HepG2 (cell line): Measurements from ENCODE around the gene ATP23. TPM values are rescaled to one million over a fixed set of nuclear protein-coding genes. Genes with fewer than 3 reads are reported as not detected.

Experiments
- ATF1 ChIP-seq: IDR thresholded peaks from 2 replicates; pipeline ENCODE4 v1.6.1; 2016; ENCODE audit warnings: mild to moderate bottlenecking, control low read depth
- BATF2 ChIP-seq: sonication (generic); formaldehyde crosslinking; IDR thresholded peaks from 2 replicates; pipeline ENCODE4 v1.8.0; 2022; ENCODE audit warnings: mild to moderate bottlenecking, missing genetic modification reagents, moderate library complexity
- BORCS8-MEF2B ChIP-seq: sonication (generic); formaldehyde crosslinking; IDR thresholded peaks from 2 replicates; pipeline ENCODE4 v1.8.0; 2022; ENCODE audit warnings: mild to moderate bottlenecking, missing genetic modification reagents
- DMTF1 ChIP-seq: sonication (generic); formaldehyde crosslinking; IDR thresholded peaks from 2 replicates; pipeline ENCODE4 v1.4.0; 2020; ENCODE audit warnings: mild to moderate bottlenecking, missing genetic modification reagents
- ETS1 ChIP-seq: sonication (generic); formaldehyde crosslinking; IDR thresholded peaks from 2 replicates; pipeline ENCODE4 v1.4.0; 2020; ENCODE audit warnings: missing genetic modification reagents
- FOXM1 ChIP-seq: sonication (generic); formaldehyde crosslinking; IDR thresholded peaks from 2 replicates; pipeline ENCODE4 v1.5.0; 2020; ENCODE audit warnings: missing genetic modification reagents
- FOXO4 ChIP-seq: sonication (generic); formaldehyde crosslinking; conservative IDR thresholded peaks from 2 replicates; pipeline ENCODE4 v1.8.1; 2023; ENCODE audit warnings: missing genetic modification reagents
- GABPA ChIP-seq, 2 experiments: IDR thresholded peaks; 2 replicates each; pipeline ENCODE4 v1.6.1; 2011 to 2016; ENCODE audit warnings: low read depth in 2 of 2, low read length in 1 of 2, missing biosample characterization in 1 of 2, missing genetic modification characterization in 1 of 2
- JUNB ChIP-seq: sonication (generic); formaldehyde crosslinking; IDR thresholded peaks from 2 replicates; pipeline ENCODE4 v1.8.0; 2022; ENCODE audit warnings: missing genetic modification reagents, mild to moderate bottlenecking, borderline replicate concordance
- MAFK ChIP-seq, 2 experiments: IDR thresholded peaks in 1 of 2; conservative IDR thresholded peaks in 1 of 2; 2 replicates each; pipeline ENCODE4 v1.6.1; 2011; ENCODE audit warnings: improper control_type of control experiment in 2 of 2, low read length in 2 of 2
- PCBP1 ChIP-seq: fragments of 200-400 bp; formaldehyde crosslinking; IDR thresholded peaks from 2 replicates; pipeline ENCODE4 v1.6.1; 2017; ENCODE audit warnings: mild to moderate bottlenecking, low read depth, low read length, borderline replicate concordance
- PCBP2 ChIP-seq: fragments of 200-400 bp; formaldehyde crosslinking; optimal IDR thresholded peaks from 2 replicates; pipeline ENCODE3; 2018; ENCODE audit warnings: low read length, low read depth; ENCODE audit not compliant: poor library complexity, severe bottlenecking
- POGZ ChIP-seq: sonication (generic); formaldehyde crosslinking; IDR thresholded peaks from 2 replicates; pipeline ENCODE4 v1.4.0; 2020; ENCODE audit warnings: mild to moderate bottlenecking, missing genetic modification reagents
- RARG ChIP-seq: sonication (generic); formaldehyde crosslinking; IDR thresholded peaks from 2 replicates; pipeline ENCODE4 v1.4.0; 2020; ENCODE audit warnings: low read depth, mild to moderate bottlenecking, missing genetic modification reagents
- SETDB1 ChIP-seq: sonication (generic); formaldehyde crosslinking; IDR thresholded peaks from 2 replicates; pipeline ENCODE4 v1.5.1; 2020; ENCODE audit warnings: missing genetic modification reagents, mild to moderate bottlenecking, borderline replicate concordance
- SP1 ChIP-seq, 2 experiments: fragments of 450-650 bp in 1 of 2; sonication (generic) in 1 of 2; formaldehyde crosslinking in 1 of 2; IDR thresholded peaks; 2 replicates each; pipeline versions ENCODE4 v1.4.0 to v1.6.1; 2016 to 2020; ENCODE audit warnings: missing genetic modification reagents in 1 of 2
- ZBTB14 ChIP-seq: sonication (generic); formaldehyde crosslinking; IDR thresholded peaks from 2 replicates; pipeline ENCODE4 v1.4.0; 2020; ENCODE audit warnings: missing genetic modification reagents
- ZNF558 ChIP-seq: sonication (generic); formaldehyde crosslinking; IDR thresholded peaks from 2 replicates; pipeline ENCODE4 v1.9.0; 2022; ENCODE audit warnings: mild to moderate bottlenecking, missing genetic modification reagents, borderline replicate concordance
- ZNF576 ChIP-seq: sonication (generic); formaldehyde crosslinking; IDR thresholded peaks from 2 replicates; pipeline ENCODE4 v1.4.0; 2020; ENCODE audit warnings: mild to moderate bottlenecking, missing genetic modification reagents
- ZNF775 ChIP-seq: sonication (generic); formaldehyde crosslinking; IDR thresholded peaks from 2 replicates; pipeline ENCODE4 v1.4.0; 2020; ENCODE audit warnings: missing genetic modification reagents, mild to moderate bottlenecking, moderate library complexity, borderline replicate concordance
- ZSCAN31 ChIP-seq: sonication (generic); formaldehyde crosslinking; IDR thresholded peaks from 2 replicates; pipeline ENCODE4 v1.5.0; 2020; ENCODE audit warnings: low read depth, mild to moderate bottlenecking, missing genetic modification reagents
- ZSCAN9 ChIP-seq: IDR thresholded peaks from 2 replicates; pipeline ENCODE4 v1.6.1; 2016; ENCODE audit warnings: borderline replicate concordance
- polyA plus RNA-seq, 8 experiments: library from polyadenylated mRNA; depleted of rRNA in 3 of 8; stranded (reverse) in 7 of 8; unstranded in 1 of 8; fragments of >200 nt; fragmentation: Illumina TruSeq in 4 of 8; extraction: Trizol in 4 of 8; gene quantifications; 2 replicates each; pipeline versions ENCODE4 v1.2.1 to v1.2.3, GENCODE V29; 2011 to 2016; ENCODE audit warnings: low read depth in 4 of 8, missing spikeins in 1 of 8, mixed read lengths in 1 of 8; ENCODE audit not compliant: insufficient read depth in 1 of 8
- total RNA-seq, 5 experiments: library from RNA; depleted of rRNA; stranded (reverse); fragments of >200 nt; fragmentation: Illumina TruSeq; extraction: Trizol; gene quantifications; 2 replicates each; pipeline ENCODE4 v1.2.3, GENCODE V29; 2016; ENCODE audit warnings: low read depth in 1 of 5

ATP23 gene
- total and polyA plus RNA-seq, 2 of the 13 experiments (the other 11 are each of a cell fraction or from before 2014, with no cell fraction given), result 12.1 to 14.7 TPM

- no peak for TF ChIP-seq BATF2 (CRISPR knock-in tag)
- no peak for TF ChIP-seq PCBP2
- no peak for TF ChIP-seq SP1 (IDR thresholded peaks at IDR 0.05)
- peak; percentile 66 for TF ChIP-seq SP1 (CRISPR knock-in tag; IDR thresholded peaks at IDR 0.05)
- TF ChIP-seq MAFK (conservative IDR thresholded peaks at IDR 0.05 in 1 of 2, IDR thresholded peaks at IDR 0.05 in 1 of 2; ENCODE audit: low read length in 2 of 2), result no peak
- TF ChIP-seq POGZ (CRISPR knock-in tag), result peak; percentile 50; the same call in 1 of the 2 replicates
- TF ChIP-seq ATF1 (CRISPR knock-in tag), result 0 out of 2 replicates have a peak, but pooled peaks have one; percentile 35
- TF ChIP-seq RARG (CRISPR knock-in tag), result no peak
- TF ChIP-seq ZNF576 (CRISPR knock-in tag), result no peak
- TF ChIP-seq DMTF1 (CRISPR knock-in tag), result no peak
- TF ChIP-seq FOXO4 (CRISPR knock-in tag), result no peak
- TF ChIP-seq JUNB, result no peak
- TF ChIP-seq BORCS8-MEF2B (CRISPR knock-in tag), result peak; percentile 41; the same call in 1 of the 2 replicates
- no peak for TF ChIP-seq ZBTB14 (CRISPR knock-in tag)
- no peak for TF ChIP-seq FOXM1 (CRISPR knock-in tag)
- no peak for TF ChIP-seq ZNF558
- TF ChIP-seq PCBP1, result no peak
- 0 out of 2 replicates have a peak, but pooled peaks have one; percentile 37 for TF ChIP-seq ZSCAN9
- TF ChIP-seq ETS1 (CRISPR knock-in tag), result no peak
- no peak for TF ChIP-seq SETDB1
- peak; percentile 90 for TF ChIP-seq GABPA (IDR thresholded peaks at IDR 0.05; ENCODE audit: low read depth, low read length)
- peak; percentile 98 for TF ChIP-seq GABPA (CRISPR knock-in tag; IDR thresholded peaks at IDR 0.05; ENCODE audit: low read depth)
- TF ChIP-seq ZSCAN31 (CRISPR knock-in tag), result no peak
- TF ChIP-seq ZNF775 (CRISPR knock-in tag), result no peak
These were observed 5.4 kb upstream of the ATP23 start (continued) for GRCh38 chr12:57935839-57936512.
